SKM-1 treated with dmso at 0.1 percent for 144 hours (cell line): ENCODE data around the gene MYOM3.

Experiments
- DNase-seq: peaks from one replicate; lab custom pipeline; 2025; ENCODE audit not compliant: unreplicated experiment; lab: John Stamatoyannopoulos, UW

MYOM3 gene

DNA sequence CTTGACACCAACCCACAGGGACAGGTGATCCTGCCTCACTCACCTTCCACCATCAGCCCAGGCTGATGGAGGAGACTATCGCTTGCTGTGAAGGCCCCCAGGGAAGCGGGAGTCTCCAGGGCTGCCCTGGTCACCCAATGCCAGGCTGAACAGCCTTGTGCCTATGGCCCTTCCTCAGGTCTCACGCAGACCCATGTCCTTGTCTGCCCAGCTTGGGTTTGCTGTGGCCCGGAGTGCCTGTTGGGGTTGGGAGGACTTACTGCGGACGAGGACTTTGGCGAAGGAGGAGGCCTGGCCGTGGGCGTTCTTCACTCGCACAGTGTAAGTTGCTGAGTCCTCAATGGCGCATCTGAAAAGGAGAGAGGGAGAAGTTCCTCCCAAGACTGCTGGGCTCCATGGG lies 14.3 kb downstream of the MYOM3 start:
- no peak for DNase-seq

DNA sequence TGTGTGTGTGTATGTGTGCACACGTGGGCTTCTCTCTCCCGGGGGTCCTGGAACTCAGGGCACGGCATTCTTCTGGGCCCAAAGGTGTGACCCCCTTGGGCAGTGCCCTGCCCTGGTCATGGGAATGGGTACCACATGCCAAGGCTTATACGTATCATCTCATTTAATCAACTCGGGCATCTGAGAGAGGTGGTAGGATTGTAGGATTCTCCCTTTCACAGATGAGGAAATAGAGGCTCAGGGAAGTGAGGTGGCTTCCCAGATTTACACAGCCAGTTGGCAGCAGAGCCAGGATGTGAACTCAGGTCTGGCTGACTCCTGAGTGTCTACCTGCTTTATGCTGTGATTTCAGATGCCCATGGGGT lies 15.2 kb downstream of the MYOM3 start:
- no peak for DNase-seq

- no peak for DNase-seq
These were observed 15.8 kb downstream of the MYOM3 start for GRCh38 chr1:24096009-24096738.

DNA sequence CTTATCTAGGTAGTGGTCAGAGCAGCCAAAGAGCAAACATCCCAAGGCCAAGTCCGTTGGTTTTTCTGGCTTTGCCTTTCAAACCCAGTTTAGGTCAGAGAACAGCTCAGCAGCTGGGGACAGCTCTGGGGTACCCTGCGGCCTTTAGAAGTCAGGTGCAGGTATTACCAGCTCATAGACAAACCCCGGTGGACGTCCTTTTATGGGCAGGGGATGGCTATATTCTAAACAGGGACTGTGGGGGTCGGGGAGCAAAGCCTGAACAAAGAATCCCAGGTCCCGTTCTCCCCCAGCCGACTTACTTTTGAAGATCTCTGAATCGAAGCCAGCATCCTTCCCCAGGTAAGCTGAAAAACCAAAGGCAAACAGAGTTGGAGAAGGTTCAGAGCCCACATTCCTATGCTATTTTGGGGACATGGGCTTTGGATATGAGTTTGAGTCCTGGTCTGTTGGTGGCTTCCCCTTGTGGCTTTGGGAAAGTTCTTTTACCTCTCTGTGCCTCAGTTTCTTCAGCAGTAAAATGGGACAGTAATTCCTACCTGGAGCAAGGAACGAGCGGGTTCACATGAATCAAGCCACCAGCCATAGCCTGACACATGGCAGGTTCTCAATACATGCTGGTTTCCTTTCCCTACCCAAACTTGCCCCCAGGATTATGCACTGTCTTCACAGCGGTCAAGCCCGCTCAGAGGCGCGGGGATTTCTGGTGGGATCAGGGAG lies 16.6 kb downstream of the MYOM3 start:
- no peak for DNase-seq

GRCh38 chr1:24094554-24094953 lies 17.4 kb downstream of the MYOM3 start:
- DNase-seq, result no peak

DNA sequence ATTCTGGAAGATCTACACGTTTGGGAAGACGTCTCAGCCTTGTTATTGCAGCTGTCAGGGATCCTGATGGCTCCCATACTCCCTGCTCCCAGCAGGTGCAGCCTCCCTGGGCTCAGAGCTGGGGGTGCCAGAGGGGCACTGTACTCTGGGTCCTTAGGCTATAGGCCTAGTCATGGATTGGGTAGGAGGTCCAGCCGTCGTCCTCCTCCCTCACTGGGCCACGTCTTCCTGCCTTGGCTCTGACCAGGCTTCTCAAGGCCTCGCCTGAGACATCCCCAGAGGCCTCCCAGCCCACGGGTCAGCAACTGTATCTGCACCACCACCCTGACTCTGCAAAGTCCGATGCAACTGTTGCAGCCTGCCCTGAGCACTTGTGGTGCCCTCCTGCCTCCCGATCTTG lies 18.2 kb downstream of the MYOM3 start:
- no peak for DNase-seq

GRCh38 chr1:24092979-24093378 lies 19.0 kb downstream of the MYOM3 start:
- DNase-seq, result no peak

GRCh38 chr1:24091971-24092482 lies 19.9 kb downstream of the MYOM3 start:
- DNase-seq, result no peak

GRCh38 chr1:24090736-24091135 lies 21.2 kb downstream of the MYOM3 start:
- DNase-seq, result no peak

GRCh38 chr1:24089743-24090555 lies 22.0 kb downstream of the MYOM3 start:
- DNase-seq, result no peak

DNA sequence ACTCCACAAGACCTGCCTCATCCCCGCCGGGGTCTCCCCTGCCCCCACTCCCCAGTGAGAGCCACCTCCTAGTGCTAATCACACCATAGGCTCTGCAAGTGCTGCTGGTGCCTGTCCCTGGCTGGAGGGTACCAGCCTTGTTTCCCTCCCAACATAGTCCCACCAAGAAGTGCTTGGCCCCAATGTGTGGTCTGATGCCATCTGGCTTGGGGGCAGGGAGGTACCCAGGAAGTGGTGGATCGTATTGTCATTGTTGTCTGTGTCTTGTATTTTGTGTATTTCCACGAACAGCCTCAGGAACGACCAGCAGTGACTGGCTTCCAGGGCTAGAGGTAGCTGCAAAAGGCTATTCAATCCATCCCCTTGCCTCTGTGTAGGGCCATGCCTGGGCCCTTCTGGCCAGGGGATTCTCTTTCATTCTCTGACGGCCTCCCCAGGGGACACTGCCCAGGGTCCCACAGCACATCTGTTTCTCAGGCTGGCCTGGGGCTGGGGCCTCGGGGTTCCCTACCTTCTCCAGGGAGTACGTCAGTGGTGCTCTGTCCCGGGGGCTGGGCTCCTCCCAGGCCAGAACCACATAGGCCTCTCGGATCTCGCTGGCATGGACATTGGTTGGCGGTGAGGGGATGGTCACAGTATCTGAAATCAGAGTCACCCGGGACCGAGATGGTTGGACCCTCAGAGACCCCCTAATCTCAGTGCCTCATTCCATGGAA lies 22.8 kb downstream of the MYOM3 start:
- no peak for DNase-seq

DNA sequence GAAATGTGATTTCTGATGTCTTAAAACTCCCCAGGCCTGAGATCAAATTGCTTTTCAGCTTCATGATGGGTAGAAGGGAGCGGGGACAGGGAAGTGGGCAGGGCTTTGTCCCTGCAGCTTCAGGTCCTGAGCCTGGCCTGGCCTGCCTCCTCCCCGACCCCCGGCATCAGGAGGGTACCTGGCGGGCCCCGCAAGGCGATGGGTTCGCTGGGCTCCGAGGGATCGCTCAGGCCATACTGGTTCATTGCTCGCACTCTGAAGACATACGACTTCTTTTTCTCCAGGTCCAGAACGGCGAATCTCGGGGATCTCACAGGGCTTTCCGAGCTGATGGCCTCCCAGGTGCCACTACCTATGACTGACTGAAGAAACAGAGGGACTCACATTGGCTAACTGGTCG lies 25.5 kb downstream of the MYOM3 start:
- no peak for DNase-seq

DNA sequence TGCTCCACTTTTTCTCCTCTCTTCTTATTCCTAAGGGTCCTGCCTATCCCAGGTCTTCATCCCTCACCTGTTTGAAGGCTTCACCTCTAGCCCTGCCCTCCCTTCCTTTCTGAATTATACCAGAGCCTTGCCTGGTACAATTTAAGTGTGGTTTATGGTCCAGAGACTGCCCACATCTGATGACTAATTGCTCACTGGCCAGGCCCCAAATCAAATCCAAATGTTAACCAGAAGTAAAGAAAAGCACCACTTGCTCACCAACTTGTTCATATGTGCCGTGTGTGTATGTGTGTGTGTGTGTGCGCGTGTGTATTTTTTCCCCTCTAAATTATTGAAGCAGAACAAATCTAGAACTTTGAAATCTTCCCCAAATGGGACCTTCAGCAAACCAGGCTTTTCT lies 26.4 kb downstream of the MYOM3 start:
- no peak for DNase-seq

DNA sequence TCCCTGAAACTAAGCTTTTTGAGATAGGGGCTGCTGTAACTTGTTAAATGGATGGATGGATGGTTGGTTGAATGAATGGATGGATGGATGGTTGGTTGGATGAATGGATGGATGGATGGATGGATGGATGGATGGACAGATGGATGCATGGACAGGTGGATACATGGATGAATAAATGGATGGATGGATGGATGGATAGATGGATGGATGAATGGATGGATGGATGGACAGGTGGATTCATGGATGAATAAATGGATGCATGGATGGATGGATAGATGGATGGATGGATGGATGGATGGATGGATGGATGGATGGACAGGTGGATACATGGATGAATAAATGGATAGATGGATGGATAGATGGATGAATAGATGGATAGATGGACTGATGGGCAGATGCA lies 26.9 kb downstream of the MYOM3 start:
- DNase-seq, result no peak

DNA sequence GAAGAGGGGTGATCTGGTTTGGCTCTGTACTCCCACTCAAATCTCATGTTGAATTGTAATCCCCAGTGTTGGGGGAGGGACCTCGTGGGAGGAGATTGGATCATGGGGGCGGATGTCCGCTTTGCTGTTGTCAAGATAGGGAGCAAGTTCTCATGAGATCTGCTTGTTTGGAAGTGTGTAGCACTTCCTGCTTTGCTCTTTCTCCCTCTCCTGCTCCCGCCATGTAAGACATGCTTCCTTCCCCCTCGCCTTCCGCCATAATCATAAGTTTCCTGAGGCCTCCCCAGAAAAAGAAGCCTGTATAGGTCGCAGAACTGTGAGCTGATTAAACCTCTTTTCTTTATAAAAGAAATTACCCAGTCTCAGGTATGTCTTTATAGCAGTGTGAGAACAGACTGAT lies 27.9 kb downstream of the MYOM3 start:
- DNase-seq, result no peak

DNA sequence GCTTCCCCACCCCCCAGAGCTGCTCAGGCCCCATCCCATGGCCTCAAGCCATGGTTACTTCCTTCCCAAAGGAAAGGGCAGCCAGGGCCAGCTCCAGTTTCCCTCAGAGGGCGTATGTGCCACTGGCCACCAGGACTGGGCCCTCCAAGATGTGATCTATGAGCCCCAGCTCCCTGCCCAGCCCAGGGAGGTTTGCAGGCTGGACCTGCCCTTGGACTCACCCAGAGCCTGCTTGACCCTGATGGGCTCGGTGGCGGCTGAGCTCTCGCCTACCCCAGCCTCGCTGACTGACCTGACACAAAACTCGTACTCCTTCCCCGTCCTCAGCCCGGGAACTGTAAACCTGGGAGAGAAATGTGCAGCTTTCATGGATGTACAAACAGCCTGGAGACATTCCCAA lies 29.6 kb downstream of the MYOM3 start:
- no peak for DNase-seq

DNA sequence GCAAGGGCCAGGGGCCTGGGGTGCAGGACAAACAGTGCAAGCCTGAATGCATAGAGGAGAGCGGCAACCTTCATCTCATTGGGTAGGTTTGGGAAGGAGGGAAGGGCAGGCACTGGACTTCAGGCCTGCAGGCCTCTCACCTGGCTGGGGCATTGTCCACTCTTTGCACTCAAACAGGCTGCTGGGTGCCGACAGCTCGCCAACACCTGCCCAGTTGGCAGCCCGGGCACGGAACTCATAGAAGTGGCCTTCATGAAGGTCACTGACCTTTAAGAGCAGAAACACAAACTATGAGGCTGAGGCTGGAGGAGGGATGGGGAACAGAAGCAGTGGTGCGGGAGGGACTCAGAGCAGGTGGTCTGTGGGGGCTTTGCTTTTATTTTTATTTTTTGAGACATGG lies 30.7 kb downstream of the MYOM3 start:
- no peak for DNase-seq

- DNase-seq, result no peak
These were observed 31.8 kb downstream of the MYOM3 start for GRCh38 chr1:24080131-24080530.

- no peak for DNase-seq
These were observed 34.5 kb downstream of the MYOM3 start for GRCh38 chr1:24077278-24077978.

GRCh38 chr1:24075946-24076345 lies 36.0 kb downstream of the MYOM3 start:
- DNase-seq, result no peak

- DNase-seq, result no peak
These were observed 36.4 kb downstream of the MYOM3 start for GRCh38 chr1:24075590-24075854.
